HG03439 (cell line): ENCODE data around the gene PAK1IP1.
"Not testable (repeated sequence)": the region's sequence is repeated elsewhere in the genome, so short reads cannot be mapped to it uniquely, and the experiment has no call there.

Experiments used
- ATAC-seq: cut with Tn5 transposase; IDR thresholded peaks from one replicate; pipeline ENCODE4 v1.9.1; 2021; ENCODE audit warnings: mild to moderate bottlenecking, moderate library complexity; ENCODE audit not compliant: unreplicated experiment

PAK1IP1 gene

GRCh38 chr6:10740061-10740460 is 45.3 kb downstream of the PAK1IP1 start:
- no peak for ATAC-seq

GRCh38 chr6:10741643-10742042 is 46.9 kb downstream of the PAK1IP1 start:
- ATAC-seq: not testable (repeated sequence)

- ATAC-seq: no peak
These were observed 47.5 kb downstream of the PAK1IP1 start for GRCh38 chr6:10742251-10742650.

GRCh38 chr6:10743515-10743914 is 48.7 kb downstream of the PAK1IP1 start:
- no peak for ATAC-seq

GRCh38 chr6:10745116-10745515 is 50.3 kb downstream of the PAK1IP1 start:
- ATAC-seq: no peak

- ATAC-seq: no peak
These were observed 52.1 kb downstream of the PAK1IP1 start for GRCh38 chr6:10746915-10747250.

- peak; percentile 94 for ATAC-seq
These were observed 52.6 kb downstream of the PAK1IP1 start, which contains the start of gene TMEM14B for GRCh38 chr6:10747251-10747972. TSS of gene TMEM14B (plus strand) at chr6:10747805. CDS start at chr6:10749246, 1,441 bp downstream.

GRCh38 chr6:10749734-10750133 is 55.0 kb downstream of the PAK1IP1 start:
- ATAC-seq: no peak

GRCh38 chr6:10750568-10750967 is 55.8 kb downstream of the PAK1IP1 start:
- ATAC-seq: not testable (repeated sequence)

GRCh38 chr6:10751757-10752156 is 57.0 kb downstream of the PAK1IP1 start:
- ATAC-seq: not testable (repeated sequence)

GRCh38 chr6:10756085-10756484 is 61.3 kb downstream of the PAK1IP1 start:
- ATAC-seq: no peak
